ENCODE data around the gene C3orf18. TPM values are rescaled to one million over a fixed set of nuclear protein-coding genes. Genes with fewer than 3 reads are reported as not detected.

Gene C3orf18
- total and polyA plus RNA-seq, 10 of the 15 experiments (the other 5 are each of a cell fraction or from before 2014, with no cell fraction given), result 0.06 to 3.2 (median 0.66) TPM

DNA sequence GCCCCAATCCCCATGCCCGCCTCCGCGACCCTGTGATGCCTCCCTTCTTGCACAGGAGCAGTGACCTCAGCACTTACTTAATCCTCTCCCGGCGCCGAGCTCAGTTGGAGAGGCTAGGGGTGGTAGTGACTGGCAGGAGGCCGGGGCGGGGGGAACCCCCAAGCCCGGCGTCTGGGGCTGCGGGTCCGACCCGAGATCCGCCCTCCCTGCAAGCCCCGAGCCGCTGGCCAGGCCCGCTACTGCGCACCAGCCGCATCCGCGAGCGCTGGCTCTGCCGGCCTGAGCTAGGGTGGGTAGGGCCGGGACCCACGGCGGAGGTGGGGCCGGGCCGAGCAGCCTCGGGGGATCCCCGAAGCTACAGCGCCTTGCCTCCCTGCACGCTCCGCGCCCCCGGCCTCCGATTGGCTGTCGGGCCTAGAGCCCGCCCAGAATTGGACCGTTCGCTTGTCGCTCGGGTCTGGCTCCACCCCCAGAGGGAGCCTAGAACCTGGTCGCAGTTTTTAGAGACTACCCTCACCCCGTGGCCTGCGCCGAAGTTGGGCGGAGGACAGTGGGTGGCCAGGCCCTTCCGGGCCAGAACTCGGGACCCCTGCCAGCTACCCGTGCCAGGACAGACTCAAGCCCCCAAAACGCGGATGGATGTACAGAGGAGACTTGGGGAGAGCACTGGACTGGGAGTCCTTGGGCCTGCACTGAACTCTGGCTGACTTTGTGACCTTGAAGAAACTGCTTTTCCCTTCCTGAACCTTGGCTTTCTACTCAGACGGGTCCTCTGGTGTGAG is at the start of gene C3orf18 (continued):
- TF ChIP-seq, protein P1, sequence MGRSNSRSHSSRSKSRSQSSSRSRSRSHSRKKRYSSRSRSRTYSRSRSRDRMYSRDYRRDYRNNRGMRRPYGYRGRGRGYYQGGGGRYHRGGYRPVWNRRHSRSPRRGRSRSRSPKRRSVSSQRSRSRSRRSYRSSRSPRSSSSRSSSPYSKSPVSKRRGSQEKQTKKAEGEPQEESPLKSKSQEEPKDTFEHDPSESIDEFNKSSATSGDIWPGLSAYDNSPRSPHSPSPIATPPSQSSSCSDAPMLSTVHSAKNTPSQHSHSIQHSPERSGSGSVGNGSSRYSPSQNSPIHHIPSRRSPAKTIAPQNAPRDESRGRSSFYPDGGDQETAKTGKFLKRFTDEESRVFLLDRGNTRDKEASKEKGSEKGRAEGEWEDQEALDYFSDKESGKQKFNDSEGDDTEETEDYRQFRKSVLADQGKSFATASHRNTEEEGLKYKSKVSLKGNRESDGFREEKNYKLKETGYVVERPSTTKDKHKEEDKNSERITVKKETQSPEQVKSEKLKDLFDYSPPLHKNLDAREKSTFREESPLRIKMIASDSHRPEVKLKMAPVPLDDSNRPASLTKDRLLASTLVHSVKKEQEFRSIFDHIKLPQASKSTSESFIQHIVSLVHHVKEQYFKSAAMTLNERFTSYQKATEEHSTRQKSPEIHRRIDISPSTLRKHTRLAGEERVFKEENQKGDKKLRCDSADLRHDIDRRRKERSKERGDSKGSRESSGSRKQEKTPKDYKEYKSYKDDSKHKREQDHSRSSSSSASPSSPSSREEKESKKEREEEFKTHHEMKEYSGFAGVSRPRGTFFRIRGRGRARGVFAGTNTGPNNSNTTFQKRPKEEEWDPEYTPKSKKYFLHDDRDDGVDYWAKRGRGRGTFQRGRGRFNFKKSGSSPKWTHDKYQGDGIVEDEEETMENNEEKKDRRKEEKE (IDR thresholded peaks at IDR 0.05), result no peak
- no peak for TF ChIP-seq ZNF24 (IDR thresholded peaks at IDR 0.05)
- TF ChIP-seq BMI1 (IDR thresholded peaks at IDR 0.05; ENCODE audit: borderline replicate concordance), result no peak
- TF ChIP-seq RCOR1 (conservative IDR thresholded peaks at IDR 0.05; ENCODE audit: low read depth, low read length), result no peak
- TF ChIP-seq ASH2L (IDR thresholded peaks at IDR 0.05; ENCODE audit: borderline replicate concordance, low read depth), result no peak
- no peak for TF ChIP-seq TCF3 (IDR thresholded peaks at IDR 0.05; ENCODE audit: borderline replicate concordance, insufficient read depth, low read depth, low read length)
- no peak for TF ChIP-seq REST (IDR thresholded peaks at IDR 0.05; ENCODE audit: low read depth, low read length)
- TF ChIP-seq, protein P2, sequence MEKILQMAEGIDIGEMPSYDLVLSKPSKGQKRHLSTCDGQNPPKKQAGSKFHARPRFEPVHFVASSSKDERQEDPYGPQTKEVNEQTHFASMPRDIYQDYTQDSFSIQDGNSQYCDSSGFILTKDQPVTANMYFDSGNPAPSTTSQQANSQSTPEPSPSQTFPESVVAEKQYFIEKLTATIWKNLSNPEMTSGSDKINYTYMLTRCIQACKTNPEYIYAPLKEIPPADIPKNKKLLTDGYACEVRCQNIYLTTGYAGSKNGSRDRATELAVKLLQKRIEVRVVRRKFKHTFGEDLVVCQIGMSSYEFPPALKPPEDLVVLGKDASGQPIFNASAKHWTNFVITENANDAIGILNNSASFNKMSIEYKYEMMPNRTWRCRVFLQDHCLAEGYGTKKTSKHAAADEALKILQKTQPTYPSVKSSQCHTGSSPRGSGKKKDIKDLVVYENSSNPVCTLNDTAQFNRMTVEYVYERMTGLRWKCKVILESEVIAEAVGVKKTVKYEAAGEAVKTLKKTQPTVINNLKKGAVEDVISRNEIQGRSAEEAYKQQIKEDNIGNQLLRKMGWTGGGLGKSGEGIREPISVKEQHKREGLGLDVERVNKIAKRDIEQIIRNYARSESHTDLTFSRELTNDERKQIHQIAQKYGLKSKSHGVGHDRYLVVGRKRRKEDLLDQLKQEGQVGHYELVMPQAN (conservative IDR thresholded peaks at IDR 0.05), result peak; percentile 35; the same call in 1 of the 2 replicates
- TF ChIP-seq ATF7 (IDR thresholded peaks at IDR 0.05; ENCODE audit: low read depth), result no peak
- no peak for TF ChIP-seq ZBTB40 (IDR thresholded peaks at IDR 0.05; ENCODE audit: borderline replicate concordance)
- no peak for TF ChIP-seq FOXM1 (IDR thresholded peaks at IDR 0.05; ENCODE audit: low read depth, low read length)
- peak; percentile 92 for TF ChIP-seq CHD2 (IDR thresholded peaks at IDR 0.05; ENCODE audit: borderline replicate concordance, low read depth, low read length)
- no peak for TF ChIP-seq BCL3 (IDR thresholded peaks at IDR 0.05; ENCODE audit: borderline replicate concordance, insufficient read depth, low read depth, low read length, poor library complexity, severe bottlenecking)
- TF ChIP-seq NR2C1 (IDR thresholded peaks at IDR 0.05), result no peak
